IMR-90 (cell line): Measurements from ENCODE around the gene UCP3.

Experiments
- BHLHE40 ChIP-seq: fragments of 150-350 bp; IDR thresholded peaks from 2 replicates; pipeline ENCODE4 v1.6.1; 2016; ENCODE audit warnings: mild to moderate bottlenecking, low read depth, low read length
- POLR2A ChIP-seq: IDR thresholded peaks from 2 replicates; pipeline ENCODE4 v1.6.1; 2012; ENCODE audit warnings: mild to moderate bottlenecking, low read depth, low read length
- SMC3 ChIP-seq: fragments of 150-350 bp; IDR thresholded peaks from 2 replicates; pipeline ENCODE4 v1.6.1; 2016; ENCODE audit warnings: low read depth, mild to moderate bottlenecking, antibody characterized with exemption, low read length, moderate library complexity

- TF ChIP-seq POLR2A (no peak), BHLHE40 (no peak), SMC3 (no peak)
Observed at GRCh38 chr11:73991471-73992006, 17.3 kb downstream of the UCP3 start.
